Renal pelvis (tissue), 4 donors: Measurements from ENCODE around the gene IGF2R. TPM values are rescaled to one million over a fixed set of nuclear protein-coding genes. Genes with fewer than 3 reads are reported as not detected.
"Not testable (repeated sequence)": the region's sequence is repeated elsewhere in the genome, so short reads cannot be mapped to it uniquely, and the experiment has no call there.

Experiments
- DNase-seq: peaks from one replicate; pipeline ENCODE4 v3.0.0-alpha.2; 2013
- polyA plus RNA-seq, 3 donors: library from polyadenylated mRNA; unstranded; fragments of 120-200 nt; gene quantifications; one replicate each; pipeline ENCODE4 v1.2.1, GENCODE V29; 2013; ENCODE audit not compliant: insufficient read length in 3 of 3

Gene IGF2R
- polyA plus RNA-seq, 3 donors = 56.4 to 71.1 (median 69.5) TPM

DNA sequence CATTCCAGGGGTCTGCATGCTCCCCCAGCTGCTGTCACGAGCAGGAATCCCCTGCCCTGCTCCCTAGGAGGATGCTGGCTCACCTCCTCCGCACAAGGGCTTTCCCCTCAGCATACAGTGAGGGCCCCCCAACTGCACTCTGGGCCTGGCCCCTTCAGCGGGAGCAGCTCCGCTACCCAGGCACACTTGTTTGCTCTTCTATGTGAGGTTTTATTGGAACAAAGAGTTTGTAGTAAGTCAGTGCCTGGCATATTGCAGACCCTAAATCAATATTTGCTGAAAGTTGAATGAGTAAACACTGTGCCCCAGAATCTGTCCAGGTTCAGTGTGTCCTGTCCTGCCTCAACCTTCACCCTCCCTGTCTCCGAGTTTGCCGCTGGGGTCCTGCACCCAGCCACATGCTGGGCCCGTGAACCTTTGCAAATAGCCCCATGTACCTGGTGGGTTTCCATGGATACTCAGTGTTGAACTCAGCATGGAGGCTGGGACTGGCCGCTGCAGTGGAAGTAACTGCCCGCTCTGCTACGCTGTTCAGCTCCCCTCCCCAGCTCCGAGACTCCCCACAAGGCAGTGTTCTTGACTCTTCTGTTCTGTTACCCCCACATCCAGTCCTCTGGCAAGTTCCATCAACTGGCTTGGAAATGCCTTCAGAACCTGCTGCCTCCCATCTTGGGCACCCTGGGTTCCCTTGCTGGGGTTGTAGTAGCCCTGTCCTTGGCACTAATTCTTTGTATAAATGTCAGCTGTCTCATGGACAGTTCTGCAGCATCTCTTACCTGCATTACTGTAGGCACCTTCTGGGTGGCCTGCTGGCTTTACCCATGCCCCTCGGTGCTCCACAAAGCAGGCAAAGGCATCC lies 168.5 kb downstream of the IGF2R start:
- no peak for DNase-seq

DNA sequence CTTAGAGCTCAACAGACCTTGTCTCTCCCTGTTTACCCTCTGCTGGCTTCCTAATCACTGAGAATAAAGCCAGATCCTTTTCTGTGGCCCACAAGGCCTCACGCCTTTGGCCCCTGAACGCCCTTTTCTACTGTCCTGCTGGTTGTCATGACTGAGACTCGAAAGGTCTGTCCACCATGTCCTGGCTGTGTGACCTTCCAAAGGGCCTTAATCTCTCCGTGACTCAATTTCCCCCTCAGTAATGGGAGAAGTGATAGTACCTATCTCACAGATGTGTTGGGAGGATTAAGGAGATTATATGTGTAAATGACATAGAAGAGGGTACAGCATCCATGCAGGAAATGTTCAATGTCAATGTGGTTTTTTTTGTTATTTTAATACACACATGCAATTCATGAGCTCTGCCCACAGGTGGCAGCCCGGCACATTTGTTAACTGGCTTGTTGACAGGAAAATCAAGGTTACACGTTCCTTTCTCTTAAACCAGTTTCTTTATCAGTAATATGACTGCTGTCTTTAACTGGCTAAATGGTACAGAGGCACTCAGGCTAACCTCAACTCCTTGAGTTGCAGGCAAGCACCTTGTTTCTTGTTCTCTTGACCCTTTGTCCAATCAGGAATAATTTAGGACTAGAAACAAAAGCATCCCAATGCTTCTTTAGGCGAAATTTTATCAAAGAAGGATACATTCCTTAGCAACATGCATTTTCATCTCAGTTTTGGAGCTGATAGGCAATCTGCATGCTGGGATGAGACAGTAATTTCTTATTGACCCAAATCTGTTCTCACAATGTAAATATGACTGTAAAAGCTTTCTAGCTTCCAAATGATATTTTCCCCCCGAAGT lies 169.3 kb downstream of the IGF2R start:
- peak; percentile 35 for DNase-seq

GRCh38 chr6:160138839-160139419 lies 170.0 kb downstream of the IGF2R start:
- DNase-seq = no peak

DNA sequence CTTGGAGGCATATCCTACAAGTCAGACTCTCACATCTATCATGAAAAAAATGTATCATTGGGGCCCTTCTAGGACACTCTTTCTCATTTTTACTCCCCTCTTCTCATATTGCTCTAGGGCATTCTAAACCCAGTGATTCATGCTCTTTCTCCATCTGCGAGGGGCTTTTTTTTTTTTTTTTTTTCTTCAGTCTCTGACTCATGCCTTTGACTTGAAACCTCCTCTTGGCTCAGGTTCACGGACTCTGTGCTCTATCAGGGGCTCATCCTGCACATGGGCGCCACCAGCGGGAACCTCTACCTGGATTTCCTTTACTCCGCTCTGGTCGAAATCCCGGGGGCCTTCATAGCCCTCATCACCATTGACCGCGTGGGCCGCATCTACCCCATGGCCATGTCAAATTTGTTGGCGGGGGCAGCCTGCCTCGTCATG lies 170.6 kb downstream of the IGF2R start:
- no peak for DNase-seq

DNA sequence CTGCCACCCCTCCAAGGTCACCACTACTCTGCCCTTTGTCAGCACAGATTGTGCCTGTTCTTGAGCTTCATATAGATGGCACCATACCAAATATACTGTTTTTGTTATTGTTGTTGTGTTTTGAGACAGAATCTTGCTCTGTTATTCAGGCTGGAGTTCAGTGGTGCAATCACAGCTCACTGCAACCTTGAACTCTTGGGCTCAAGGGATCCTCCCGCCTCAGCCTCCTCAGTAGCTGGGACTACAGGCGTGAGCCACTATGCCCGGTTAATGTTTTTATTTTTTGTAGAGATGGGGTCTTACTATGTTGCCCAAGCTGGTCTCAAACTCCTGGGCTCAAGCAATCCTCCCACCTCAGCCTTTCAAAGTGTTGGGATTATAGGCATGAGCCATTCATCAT lies 171.6 kb downstream of the IGF2R start:
- DNase-seq = not testable (repeated sequence)

GRCh38 chr6:160141001-160141726 lies 172.3 kb downstream of the IGF2R start:
- no peak for DNase-seq

DNA sequence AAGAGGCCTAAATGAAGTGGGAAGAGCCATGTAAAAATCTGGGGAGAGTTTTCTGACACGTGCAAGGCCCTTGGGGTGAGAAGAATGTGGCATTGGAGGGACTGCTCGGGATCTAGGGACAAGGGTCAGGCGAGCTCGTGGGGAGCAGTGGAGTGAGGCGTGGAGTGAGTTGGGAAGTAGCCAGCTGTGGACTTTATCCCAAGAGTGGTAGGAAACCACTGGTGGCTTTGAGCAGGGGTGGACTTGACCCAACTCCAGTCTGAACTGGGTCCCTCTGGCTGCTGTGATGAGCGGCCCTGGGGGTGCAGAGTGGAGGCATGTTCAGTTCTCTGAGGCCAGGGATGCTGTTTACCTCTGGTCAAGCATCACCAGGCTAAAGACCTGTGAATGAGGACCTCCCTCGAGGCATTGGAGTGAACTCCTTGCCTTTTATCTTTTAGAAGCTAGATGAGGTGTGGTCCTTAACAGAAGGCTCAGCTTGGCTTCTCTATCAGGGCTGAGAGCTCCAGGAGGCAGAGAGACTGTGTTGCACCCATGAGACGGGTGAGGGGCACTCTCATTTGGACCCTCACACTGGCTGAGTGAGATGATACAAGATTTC lies 173.3 kb downstream of the IGF2R start:
- no peak for DNase-seq

DNA sequence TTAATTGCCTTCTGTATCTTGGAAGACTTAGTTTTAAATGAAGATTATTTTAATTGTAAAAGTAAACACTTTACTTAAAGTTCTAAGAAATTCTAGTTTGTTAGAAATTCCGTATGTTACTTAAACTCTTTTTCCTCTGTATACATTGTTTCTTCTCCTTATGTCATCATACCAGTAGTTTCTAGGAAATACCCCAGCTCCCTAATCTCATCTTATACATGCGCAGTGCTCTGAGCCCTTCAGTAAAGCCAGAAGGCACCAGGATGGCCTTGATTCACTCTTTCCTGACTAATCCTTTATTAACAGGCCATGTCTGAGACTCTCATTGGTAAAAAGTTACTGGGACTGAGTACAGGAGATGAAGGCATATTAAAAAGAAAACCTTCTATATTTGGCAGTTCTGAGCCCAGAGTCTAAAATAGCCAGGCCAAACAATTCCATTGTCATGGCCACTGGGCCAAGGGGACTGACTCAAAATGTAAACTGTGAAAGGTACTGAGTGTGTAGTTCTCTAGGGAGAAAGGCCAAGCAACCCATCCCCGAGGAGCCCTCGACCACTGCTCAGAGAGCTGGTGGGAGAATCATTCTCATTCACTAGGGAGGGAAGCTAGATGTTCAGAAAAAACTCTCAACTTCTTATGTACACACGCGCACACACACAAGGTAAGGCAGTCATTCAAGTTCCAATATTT lies 177.7 kb downstream of the IGF2R start:
- DNase-seq = no peak

GRCh38 chr6:160147146-160147536 lies 178.3 kb downstream of the IGF2R start:
- no peak for DNase-seq

DNA sequence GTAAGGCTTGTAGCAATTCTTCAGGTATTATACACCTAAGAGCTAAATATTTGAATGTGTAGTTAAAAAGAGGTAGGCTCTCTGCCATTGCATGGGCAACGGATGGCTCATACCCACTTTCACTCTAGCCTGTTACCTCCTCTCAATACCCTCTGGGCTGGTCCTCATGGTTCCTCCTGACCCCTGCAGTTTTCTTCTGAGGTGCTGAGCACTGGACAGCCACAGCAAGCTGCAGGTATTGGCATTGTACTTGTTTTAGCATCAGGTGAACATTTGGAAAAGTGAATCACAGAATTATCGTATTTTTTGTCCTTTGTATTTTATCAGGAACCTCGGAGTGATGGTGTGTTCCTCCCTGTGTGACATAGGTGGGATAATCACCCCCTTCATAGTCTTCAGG lies 185.6 kb downstream of the IGF2R start:
- no peak for DNase-seq

- no peak for DNase-seq
Observed at GRCh38 chr6:160156842-160157241, 188.0 kb downstream of the IGF2R start.

DNA sequence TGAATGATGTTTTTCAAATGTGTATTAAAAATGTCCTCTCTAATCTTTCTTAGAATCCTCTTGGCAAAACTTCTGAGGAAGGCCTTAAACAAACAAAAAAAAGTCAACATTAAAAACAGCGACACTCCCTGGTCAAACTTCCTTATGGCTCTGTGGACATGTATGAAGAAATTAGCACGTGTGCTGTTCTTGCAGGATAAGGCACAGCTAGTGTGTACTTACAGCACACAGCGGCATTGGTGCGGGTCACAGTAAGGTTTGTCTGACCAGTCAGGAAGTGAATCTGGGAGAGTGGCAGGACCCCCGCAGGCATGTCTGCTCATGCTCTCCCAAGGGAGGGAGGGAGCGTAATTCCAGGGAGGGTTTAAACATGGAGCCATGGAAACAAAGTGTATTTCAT lies 191.6 kb downstream of the IGF2R start:
- no peak for DNase-seq

Other genes starting within 250 kb of the IGF2R start
- gene WTAP, start 241.6 kb upstream of the IGF2R start, polyA plus RNA-seq = 100 to 1,000 TPM; 118 to 128 (median 121) TPM
- gene ACAT2, start 207.0 kb upstream of the IGF2R start, polyA plus RNA-seq = 10 to 100 TPM; 53.1 to 55.7 (median 54.9) TPM
- gene TCP1, start 179.5 kb upstream of the IGF2R start, polyA plus RNA-seq = 100 to 1,000 TPM; 254 to 266 (median 258) TPM
- gene MRPL18, start 178.6 kb upstream of the IGF2R start, polyA plus RNA-seq = 10 to 100 TPM; 59.9 to 71.8 (median 68.4) TPM
- under 1 TPM; 0.13 to 0.19 (median 0.18) TPM for gene PNLDC1, start 168.8 kb upstream of the IGF2R start, polyA plus RNA-seq
- under 1 TPM; 0.01 to 0.04 (median 0.03) TPM for gene MAS1, start 78.1 kb upstream of the IGF2R start, polyA plus RNA-seq
- 1 to 10 TPM in 2 of 3 donors, under 1 TPM in 1; 0.51 to 1.5 (median 1.4) TPM for gene SLC22A1, start 152.7 kb downstream of the IGF2R start, polyA plus RNA-seq